K562 (cell line): ENCODE measurements around the gene C17orf50. TPM values are rescaled to one million over a fixed set of nuclear protein-coding genes. Genes with fewer than 3 reads are reported as not detected.

Experiments used
- AFF4 ChIP-seq: sonication (generic); formaldehyde crosslinking; IDR thresholded peaks from 2 replicates; pipeline ENCODE4 v1.8.0; 2023; ENCODE audit warnings: mild to moderate bottlenecking, missing genetic modification reagents
- EGR1 ChIP-seq: fragments of 450-650 bp; conservative IDR thresholded peaks from 2 replicates; pipeline ENCODE4 v1.6.1; 2017; ENCODE audit warnings: mild to moderate bottlenecking
- EP400 ChIP-seq: fragments of 450-650 bp; IDR thresholded peaks from 2 replicates; pipeline ENCODE4 v1.6.1; 2017; ENCODE audit warnings: antibody characterized with exemption, mild to moderate bottlenecking, moderate library complexity
- FOXP4 ChIP-seq: sonication (generic); formaldehyde crosslinking; IDR thresholded peaks from 2 replicates; pipeline ENCODE4 v1.8.0; 2022; ENCODE audit warnings: mild to moderate bottlenecking, missing genetic modification reagents, borderline replicate concordance
- HMGN3 ChIP-seq: IDR thresholded peaks from 2 replicates; pipeline ENCODE4 v1.6.1; 2011; ENCODE audit warnings: borderline replicate concordance, low read depth, mild to moderate bottlenecking, mixed read lengths, low read length; ENCODE audit not compliant: insufficient read length; ENCODE audit errors: extremely low read depth
- MED1 ChIP-seq: sonication (generic); formaldehyde crosslinking; IDR thresholded peaks from 2 replicates; pipeline ENCODE4 v1.8.1; 2023; ENCODE audit warnings: missing genetic modification reagents, borderline replicate concordance
- PTRF ChIP-seq: fragments of 450-650 bp; IDR thresholded peaks from 2 replicates; pipeline ENCODE4 v1.6.1; 2016; ENCODE audit warnings: mild to moderate bottlenecking, missing genetic modification characterization, missing compliant biosample characterization
- RFX5 ChIP-seq: IDR thresholded peaks from 2 replicates; pipeline ENCODE4 v1.6.1; 2011; ENCODE audit warnings: low read depth, mild to moderate bottlenecking, improper control_type of control experiment, low read length
- SP1 ChIP-seq: sonication (generic); formaldehyde crosslinking; IDR thresholded peaks from 2 replicates; pipeline ENCODE4 v1.8.1; 2022; ENCODE audit warnings: mild to moderate bottlenecking, missing genetic modification reagents
- TCF7 ChIP-seq: sonication (generic); IDR thresholded peaks from 2 replicates; pipeline ENCODE4 v1.6.1; 2016; ENCODE audit warnings: antibody characterized with exemption, borderline replicate concordance
- TEAD2 ChIP-seq: fragments of 450-650 bp; IDR thresholded peaks from 2 replicates; pipeline ENCODE4 v1.6.1; 2016; ENCODE audit warnings: missing genetic modification characterization, control low read depth, missing compliant biosample characterization
- WHSC1 ChIP-seq: IDR thresholded peaks from one replicate; pipeline ENCODE4 v1.6.1; 2012; ENCODE audit warnings: low read length, control low read depth, inconsistent platforms
- YBX1 ChIP-seq: fragments of 450-650 bp; IDR thresholded peaks from 2 replicates; pipeline ENCODE4 v1.7.1; 2016; ENCODE audit warnings: mild to moderate bottlenecking
- ZBTB11 ChIP-seq, 3 experiments: fragments of 200-800 bp in 1 of 3; fragments of 250-450 bp in 1 of 3; fragments of 450-650 bp in 1 of 3; sonication (Bioruptor Pico) in 1 of 3; sonication (Bioruptor generic) in 1 of 3; formaldehyde crosslinking in 1 of 3; IDR thresholded peaks; 2 replicates each; pipeline versions ENCODE4 v1.6.1 to v1.8.0; 2016 to 2022; ENCODE audit warnings: mild to moderate bottlenecking in 2 of 3, missing genetic modification characterization in 2 of 3, missing compliant biosample characterization in 1 of 3, moderate library complexity in 1 of 3
- ZFP30 ChIP-seq: fragments of 250-450 bp; sonication (Bioruptor Pico); IDR thresholded peaks from 2 replicates; pipeline ENCODE4 v1.8.0; 2022; ENCODE audit warnings: moderate library complexity, mild to moderate bottlenecking, inconsistent platforms, borderline replicate concordance
- polyA plus RNA-seq, 8 experiments: library from polyadenylated mRNA; depleted of rRNA in 4 of 8; stranded (reverse) in 5 of 8; unstranded in 3 of 8; fragments of >200 nt; fragmentation: Nextera tagmentation in 2 of 8; fragmentation: Illumina TruSeq in 1 of 8; extraction: Ambion mirVana in 2 of 8; extraction: Trizol in 1 of 8; gene quantifications; 2 replicates each; pipeline versions ENCODE4 v1.2.1 to v1.2.3, GENCODE V29; 2011 to 2014; ENCODE audit warnings: inconsistent platforms in 1 of 8, missing spikeins in 1 of 8
- total RNA-seq, 7 experiments: library from RNA; depleted of rRNA in 6 of 7; stranded (reverse); fragments of >200 nt in 6 of 7; fragmentation: Illumina TruSeq in 2 of 7; extraction: Trizol in 2 of 7; gene quantifications; 2 replicates each; pipeline versions ENCODE4 v1.2.1 to v1.2.3, GENCODE V29; 2011 to 2021; ENCODE audit warnings: low replicate concordance in 1 of 7
- TF ChIP-seq, protein P1 (sequence below): fragments of 450-650 bp; IDR thresholded peaks from 2 replicates; pipeline ENCODE4 v1.6.1; 2016; ENCODE audit warnings: missing biosample characterization, missing genetic modification characterization

The C17orf50 gene
- total and polyA plus RNA-seq, 9 of the 15 experiments (the other 6 are each of a cell fraction or from before 2014, with no cell fraction given), result not detected

DNA sequence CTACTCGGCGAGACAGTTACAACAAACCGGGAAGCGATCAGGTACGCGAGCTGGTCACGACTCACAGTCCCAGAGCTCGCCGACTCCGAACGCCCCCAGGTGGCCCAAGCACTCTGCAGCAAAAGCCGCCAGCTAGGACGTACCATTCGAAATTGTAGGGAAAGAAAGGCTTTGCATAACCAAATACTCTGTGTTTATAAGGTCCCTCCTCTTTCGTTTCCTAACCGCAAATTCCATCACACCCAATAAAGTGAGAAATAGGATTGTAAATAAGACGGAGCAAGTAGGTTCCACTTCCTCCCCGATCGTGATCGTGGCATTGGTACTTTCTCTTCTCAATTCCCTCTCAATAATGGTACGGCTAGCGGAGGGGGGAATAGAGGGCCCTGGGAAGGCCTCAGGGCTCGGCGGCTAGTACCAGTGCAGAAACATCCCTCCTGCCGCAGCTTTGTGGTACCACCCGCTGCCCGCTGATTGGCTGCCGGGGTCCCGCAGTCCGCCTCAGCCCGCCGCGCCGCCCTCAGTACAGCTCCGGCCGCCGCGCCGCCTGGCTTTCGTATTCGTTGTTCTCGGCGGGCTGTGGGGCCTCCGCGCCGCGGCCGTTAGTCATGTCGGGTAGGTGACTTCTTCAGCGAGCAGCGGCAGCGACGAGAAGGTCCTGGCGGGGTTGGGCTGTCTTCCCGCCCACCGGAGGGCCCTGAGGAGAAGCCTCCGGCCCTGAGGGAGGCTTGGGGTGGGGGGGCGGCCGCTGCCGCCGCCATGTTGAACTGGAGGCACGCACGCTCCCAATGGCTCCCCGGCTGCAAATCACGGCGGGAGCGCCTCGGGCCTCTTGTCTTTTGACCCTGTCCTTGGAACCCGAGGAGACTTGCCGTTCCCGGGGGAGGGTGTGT lies 48.5 kb downstream of the C17orf50 start, which contains the start of gene TAF15 (continued):
- TF ChIP-seq EP400 (peak; percentile 96), SP1 (CRISPR knock-in tag) (0 out of 2 replicates have a peak, but pooled peaks have one; percentile 6), ZBTB11 (CRISPR knock-in tag; IDR thresholded peaks at IDR 0.05) (peak in 1 of 3 experiments; percentile 71; a peak in 2 of 6 replicates), TCF7 (no peak; the same call in 1 of the 2 replicates), EGR1 (no peak), MED1 (CRISPR knock-in tag) (no peak), PTRF (no peak), ZFP30 (CRISPR knock-in tag) (no peak), TEAD2 (tag) (no peak), FOXP4 (CRISPR knock-in tag) (no peak), RFX5 (no peak), HMGN3 (peak; percentile 63), WHSC1 (no peak), AFF4 (CRISPR knock-in tag) (peak; percentile 89), YBX1 (no peak)
- TF ChIP-seq, protein P1, sequence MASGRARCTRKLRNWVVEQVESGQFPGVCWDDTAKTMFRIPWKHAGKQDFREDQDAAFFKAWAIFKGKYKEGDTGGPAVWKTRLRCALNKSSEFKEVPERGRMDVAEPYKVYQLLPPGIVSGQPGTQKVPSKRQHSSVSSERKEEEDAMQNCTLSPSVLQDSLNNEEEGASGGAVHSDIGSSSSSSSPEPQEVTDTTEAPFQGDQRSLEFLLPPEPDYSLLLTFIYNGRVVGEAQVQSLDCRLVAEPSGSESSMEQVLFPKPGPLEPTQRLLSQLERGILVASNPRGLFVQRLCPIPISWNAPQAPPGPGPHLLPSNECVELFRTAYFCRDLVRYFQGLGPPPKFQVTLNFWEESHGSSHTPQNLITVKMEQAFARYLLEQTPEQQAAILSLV (tag), result no peak
